Measurements from ENCODE around the gene SELENOO.
"Not testable (repeated sequence)": the region's sequence is repeated elsewhere in the genome, so short reads cannot be mapped to it uniquely, and the experiment has no call there.

The SELENOO gene

GRCh38 chr22:50196256-50196655 is 4.6 kb upstream of the SELENOO start:
- no peak for DNase-seq
- no peak for TF ChIP-seq GATA1 (IDR thresholded peaks at IDR 0.05; ENCODE audit: low read depth, low read length)

DNA sequence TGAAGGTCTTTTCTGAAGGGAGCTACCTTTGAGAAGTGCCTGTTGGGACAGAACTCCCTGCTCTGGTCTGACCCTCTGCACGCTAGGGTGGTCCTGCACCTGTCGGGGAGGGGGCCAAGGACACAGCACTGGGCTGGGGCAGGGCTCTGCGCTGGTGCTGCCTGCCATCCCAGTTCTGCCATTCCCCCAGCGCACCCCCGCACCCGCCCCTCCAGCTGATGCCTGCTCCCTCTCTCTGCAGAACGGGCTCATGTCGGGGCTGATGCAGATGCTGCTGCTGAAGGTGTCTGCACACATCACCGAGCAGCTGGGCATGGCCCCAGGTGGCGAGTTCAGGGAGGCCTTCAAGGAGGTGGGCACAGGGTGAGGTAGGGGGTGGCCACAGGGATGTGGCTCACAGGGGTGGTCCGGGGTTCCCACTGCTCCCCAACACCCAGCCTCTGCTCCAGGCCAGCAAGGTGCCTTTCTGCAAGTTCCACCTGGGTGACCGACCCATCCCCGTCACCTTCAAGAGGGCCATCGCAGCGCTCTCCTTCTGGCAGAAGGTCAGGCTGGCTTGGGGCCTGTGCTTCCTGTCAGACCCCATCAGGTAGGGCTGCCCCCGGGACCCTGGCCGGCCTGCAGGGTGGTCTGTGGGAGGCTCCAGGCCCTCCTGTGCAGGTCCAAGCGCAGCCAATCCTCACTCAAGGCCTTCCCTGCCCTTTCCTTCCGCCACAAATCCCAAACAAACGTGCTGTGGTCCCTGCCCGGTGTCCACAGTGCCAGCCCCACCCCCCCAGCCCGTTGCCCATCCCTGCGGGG is 3.6 kb upstream of the SELENOO start:
- no peak for DNase-seq
- TF ChIP-seq POLR2A (IDR thresholded peaks at IDR 0.05; ENCODE audit: low read length) (no peak), GATA1 (IDR thresholded peaks at IDR 0.05; ENCODE audit: low read depth, low read length) (no peak)

DNA sequence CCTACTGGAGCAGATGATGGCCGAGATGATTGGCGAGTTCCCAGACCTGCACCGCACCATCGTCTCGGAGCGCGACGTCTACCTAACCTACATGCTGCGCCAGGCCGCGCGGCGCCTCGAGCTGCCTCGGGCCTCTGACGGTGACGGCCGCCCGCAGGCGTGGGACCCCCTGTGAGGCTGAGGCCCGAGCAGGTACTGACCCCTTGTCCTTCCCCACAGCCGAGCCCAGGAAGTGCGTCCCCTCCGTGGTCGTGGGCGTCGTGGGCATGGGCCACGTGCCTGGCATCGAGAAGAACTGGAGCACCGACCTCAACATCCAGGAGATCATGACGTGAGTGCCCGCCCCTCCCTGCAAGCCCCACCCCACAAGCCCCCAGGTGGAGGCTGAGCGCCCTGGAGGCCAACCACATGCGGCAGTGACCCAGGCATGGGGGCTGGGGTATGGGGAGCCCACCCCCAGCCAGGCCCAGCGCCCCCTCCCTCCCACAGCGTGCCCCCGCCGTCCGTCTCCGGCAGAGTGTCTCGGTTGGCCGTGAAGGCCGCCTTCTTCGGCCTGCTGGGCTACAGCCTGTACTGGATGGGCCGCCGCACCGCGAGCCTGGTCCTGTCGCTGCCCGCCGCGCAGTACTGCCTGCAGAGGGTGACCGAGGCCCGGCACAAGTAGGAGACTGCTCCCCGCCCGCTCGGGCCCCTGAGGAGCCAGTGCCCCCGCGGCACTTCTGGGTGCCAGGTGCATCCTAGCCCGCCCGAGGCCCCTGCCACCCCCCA is 2.8 kb upstream of the SELENOO start:
- no peak for DNase-seq
- TF ChIP-seq POLR2A (IDR thresholded peaks at IDR 0.05; ENCODE audit: low read length) (no peak), GATA1 (IDR thresholded peaks at IDR 0.05; ENCODE audit: low read depth, low read length) (no peak)

- DNase-seq, result no peak
- TF ChIP-seq POLR2A (IDR thresholded peaks at IDR 0.05; ENCODE audit: low read length) (no peak), GATA1 (IDR thresholded peaks at IDR 0.05; ENCODE audit: low read depth, low read length) (no peak)
These were observed 2.2 kb upstream of the SELENOO start for GRCh38 chr22:50198624-50199017.

- no peak for TF ChIP-seq GATA1 (IDR thresholded peaks at IDR 0.05; ENCODE audit: low read depth, low read length)
- no peak for TF ChIP-seq POLR2A (IDR thresholded peaks at IDR 0.05; ENCODE audit: low read length)
- no peak for DNase-seq
These were observed 1.5 kb upstream of the SELENOO start for GRCh38 chr22:50199251-50199721.

- no peak for TF ChIP-seq GATA1 (IDR thresholded peaks at IDR 0.05; ENCODE audit: low read depth, low read length)
- no peak for DNase-seq
These were observed 866 bp upstream of the SELENOO start for GRCh38 chr22:50199829-50200460.

- no peak for TF ChIP-seq GATA1 (IDR thresholded peaks at IDR 0.05; ENCODE audit: low read depth, low read length)
- TF ChIP-seq POLR2A (IDR thresholded peaks at IDR 0.05; ENCODE audit: low read length), result no peak
- peak; percentile 76 to 78 for DNase-seq
These were observed 649 bp downstream of the SELENOO start for GRCh38 chr22:50201191-50202129.

- TF ChIP-seq GATA1 (IDR thresholded peaks at IDR 0.05; ENCODE audit: low read depth, low read length) (no peak), POLR2A (IDR thresholded peaks at IDR 0.05; ENCODE audit: low read length) (no peak)
These were observed 1.4 kb downstream of the SELENOO start for GRCh38 chr22:50202130-50202666.

DNA sequence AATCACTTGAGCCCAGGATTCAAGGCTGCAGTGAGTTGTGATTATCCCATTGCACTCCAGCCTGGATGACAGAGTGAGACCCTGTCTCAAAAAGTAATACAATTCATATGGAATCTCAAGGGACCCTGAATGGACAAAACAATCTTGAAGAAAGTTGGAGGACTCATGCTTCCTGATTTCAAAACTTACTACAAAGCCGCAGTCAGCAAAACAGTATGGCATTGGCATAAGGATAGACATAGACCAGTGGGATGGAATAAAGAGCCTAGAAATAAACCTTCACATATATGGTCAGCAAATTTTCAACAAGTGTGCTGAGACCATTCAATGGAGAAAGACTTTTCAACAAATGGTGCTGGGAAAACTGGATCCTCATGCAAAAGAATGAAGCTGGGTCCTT is 2.5 kb downstream of the SELENOO start:
- TF ChIP-seq GATA1 (IDR thresholded peaks at IDR 0.05; ENCODE audit: low read depth, low read length), result no peak
- no peak for TF ChIP-seq POLR2A (IDR thresholded peaks at IDR 0.05; ENCODE audit: low read length)
- no peak for DNase-seq

More at GRCh38 chr22:50202130-50202666, 1.4 kb downstream of the SELENOO start:
- no peak for DNase-seq

GRCh38 chr22:50204571-50204970 is 3.8 kb downstream of the SELENOO start:
- no peak for TF ChIP-seq GATA1 (IDR thresholded peaks at IDR 0.05; ENCODE audit: low read depth, low read length)
- TF ChIP-seq POLR2A (IDR thresholded peaks at IDR 0.05; ENCODE audit: low read length), result no peak
- DNase-seq, result no peak

DNA sequence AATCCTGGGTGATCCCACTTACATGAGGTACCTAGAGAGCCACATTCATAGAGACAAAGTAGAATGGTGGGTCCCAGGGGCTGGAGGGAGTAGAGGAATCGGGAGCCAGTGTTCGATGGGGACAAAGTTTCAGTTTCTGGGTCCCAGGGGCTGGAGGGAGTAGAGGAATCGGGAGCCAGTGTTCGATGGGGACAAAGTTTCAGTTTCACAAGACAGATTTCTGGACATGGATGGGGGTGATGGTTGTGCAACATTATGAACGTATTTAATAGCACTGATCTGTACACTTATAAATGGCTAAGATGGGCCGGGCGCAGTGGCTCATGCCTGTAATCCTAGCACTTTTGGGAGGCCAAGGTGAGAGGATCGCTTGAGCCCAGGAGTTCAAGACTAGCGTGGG is 4.2 kb downstream of the SELENOO start:
- not testable (repeated sequence) for DNase-seq

- no peak for DNase-seq
- TF ChIP-seq GATA1 (IDR thresholded peaks at IDR 0.05; ENCODE audit: low read depth, low read length) (no peak), POLR2A (IDR thresholded peaks at IDR 0.05; ENCODE audit: low read length) (no peak)
These were observed 5.2 kb downstream of the SELENOO start for GRCh38 chr22:50205781-50206569.

Measured in erythroblast (primary cell).